Glomerular visceral epithelial cell (primary cell): ENCODE measurements around the gene ADRB1.
A peak's percentile ranks its signal among the peaks of the same experiment; 100 is the strongest.

ENCODE experiments used
- DNase-seq: peaks from one replicate; pipeline ENCODE4 v3.0.0-alpha.2; 2016; ENCODE audit errors: extremely low spot score

ADRB1 gene

DNA sequence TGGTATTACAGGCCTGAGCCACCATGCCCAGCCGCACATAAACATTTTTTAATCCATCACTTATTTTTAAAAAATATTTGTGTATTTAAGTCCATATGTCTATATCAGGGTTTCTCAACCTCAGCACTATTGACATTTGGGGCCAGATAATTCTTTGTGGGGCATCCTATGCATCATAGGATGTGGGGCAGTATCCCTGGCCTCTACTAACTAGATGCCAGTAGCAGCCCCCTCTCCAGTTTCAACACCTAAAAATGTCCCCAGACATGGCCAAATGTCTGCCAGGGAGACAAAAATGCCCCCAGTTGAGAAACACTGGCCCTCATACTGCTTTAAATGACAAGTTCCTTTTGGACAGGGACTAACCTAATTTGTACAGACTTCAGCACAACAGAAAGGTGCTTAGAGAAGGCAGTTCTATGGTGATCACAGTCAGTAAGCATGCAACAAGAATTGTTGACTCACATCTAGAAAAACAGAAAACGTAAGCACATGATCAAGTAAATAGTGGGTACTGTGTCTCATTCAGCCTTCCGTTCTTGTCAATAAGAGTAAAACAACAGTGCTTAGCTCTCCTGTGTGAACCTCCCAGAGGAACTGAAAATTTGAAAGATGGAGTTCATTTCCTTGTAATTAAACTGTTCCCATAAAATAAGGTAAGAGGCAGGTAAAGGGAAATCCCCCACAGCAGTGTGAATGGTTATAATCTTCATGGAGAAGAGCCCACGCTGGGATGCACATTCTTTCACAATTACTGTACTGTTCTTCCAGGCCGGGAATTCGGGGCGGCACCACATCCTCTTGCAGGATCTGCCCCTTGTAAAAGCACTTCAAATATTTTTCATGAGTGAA lies 17.3 kb upstream of the ADRB1 start:
- DNase-seq, result peak; percentile 72

- DNase-seq, result no peak
Measured at GRCh38 chr10:114027041-114027394, 16.6 kb upstream of the ADRB1 start.

DNA sequence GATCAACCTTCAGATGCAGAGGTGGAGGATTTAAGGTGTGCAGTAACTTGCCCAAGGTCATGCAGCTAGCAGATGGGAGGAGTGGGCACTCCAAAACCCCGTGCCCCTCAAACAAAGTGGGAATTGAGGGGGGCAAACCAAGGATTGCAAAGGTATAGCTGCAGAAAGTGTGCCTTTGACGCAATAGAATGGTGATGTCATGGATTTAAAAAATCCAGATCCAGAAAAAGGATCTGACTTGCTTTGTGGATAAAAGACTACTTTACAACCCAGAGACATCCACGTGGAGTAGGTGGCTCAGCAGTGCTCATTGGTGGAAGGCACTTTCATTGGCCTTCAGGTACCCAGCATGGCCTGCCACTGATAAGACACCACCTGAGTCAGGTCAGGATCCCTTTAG lies 15.7 kb upstream of the ADRB1 start:
- no peak for DNase-seq

GRCh38 chr10:114028425-114028824 lies 15.2 kb upstream of the ADRB1 start:
- DNase-seq, result no peak

- no peak for DNase-seq
Measured at GRCh38 chr10:114029655-114030054, 14.0 kb upstream of the ADRB1 start.

- DNase-seq, result no peak
Measured at GRCh38 chr10:114030140-114030539, 13.5 kb upstream of the ADRB1 start.

DNA sequence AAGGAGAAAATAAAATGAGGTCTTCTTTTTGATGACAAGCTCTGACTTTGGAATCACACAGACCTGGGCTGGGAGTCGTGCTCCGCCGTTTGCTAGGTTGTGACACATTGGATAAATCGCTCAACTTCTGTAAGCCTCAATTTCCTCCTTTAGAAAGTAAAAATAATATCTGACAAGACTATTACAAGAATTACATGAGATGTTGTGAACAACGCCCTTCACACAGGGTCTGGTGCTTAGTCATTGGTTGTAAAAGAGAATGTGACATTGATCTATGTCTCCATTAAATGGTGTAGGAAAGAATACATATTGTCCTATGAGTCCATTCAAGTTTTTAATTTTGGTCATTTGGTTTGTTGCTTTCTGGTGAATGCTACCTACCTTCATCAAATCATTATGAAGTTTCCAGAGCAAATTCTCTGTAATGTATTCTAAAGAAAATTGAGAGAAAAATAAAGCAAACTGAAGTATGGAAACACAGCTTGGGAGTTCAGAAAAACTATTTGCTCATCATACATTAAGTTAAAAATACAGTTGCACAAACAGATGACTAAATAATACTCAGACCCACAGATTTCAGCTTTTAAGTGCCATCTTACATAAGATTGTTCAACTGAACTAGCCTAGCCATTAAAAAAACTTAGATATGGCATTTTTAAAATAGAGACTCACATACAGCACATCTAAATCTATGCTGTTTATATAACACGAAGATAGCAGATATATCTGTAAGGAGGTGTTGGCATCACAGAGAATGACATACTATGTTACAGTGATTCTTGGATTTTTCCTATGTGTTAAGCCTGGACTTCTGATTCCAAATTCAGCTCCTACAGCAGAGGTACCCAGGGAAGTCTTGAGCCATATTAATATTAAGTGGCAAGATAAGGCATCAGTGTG lies 12.3 kb upstream of the ADRB1 start:
- DNase-seq, result no peak

DNA sequence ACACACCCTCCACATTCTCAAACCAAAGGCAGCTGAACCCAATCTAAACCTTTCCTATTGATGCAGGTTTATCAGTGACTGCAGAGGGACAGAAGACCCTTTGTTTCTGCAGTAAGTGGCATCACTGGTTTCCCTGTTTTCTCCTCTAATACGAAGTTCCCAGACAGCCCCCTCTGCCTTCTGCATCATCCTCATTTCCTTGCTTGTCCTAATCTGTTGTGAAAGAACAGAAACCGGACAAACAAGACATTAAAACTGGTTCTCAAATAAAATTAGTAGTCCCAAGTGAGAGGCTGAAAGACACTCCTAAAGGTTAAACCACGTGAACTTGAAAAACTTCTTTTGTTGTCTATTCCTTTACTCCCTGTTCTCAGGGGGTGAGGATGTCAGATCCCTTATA lies 10.1 kb upstream of the ADRB1 start:
- DNase-seq, result no peak

DNA sequence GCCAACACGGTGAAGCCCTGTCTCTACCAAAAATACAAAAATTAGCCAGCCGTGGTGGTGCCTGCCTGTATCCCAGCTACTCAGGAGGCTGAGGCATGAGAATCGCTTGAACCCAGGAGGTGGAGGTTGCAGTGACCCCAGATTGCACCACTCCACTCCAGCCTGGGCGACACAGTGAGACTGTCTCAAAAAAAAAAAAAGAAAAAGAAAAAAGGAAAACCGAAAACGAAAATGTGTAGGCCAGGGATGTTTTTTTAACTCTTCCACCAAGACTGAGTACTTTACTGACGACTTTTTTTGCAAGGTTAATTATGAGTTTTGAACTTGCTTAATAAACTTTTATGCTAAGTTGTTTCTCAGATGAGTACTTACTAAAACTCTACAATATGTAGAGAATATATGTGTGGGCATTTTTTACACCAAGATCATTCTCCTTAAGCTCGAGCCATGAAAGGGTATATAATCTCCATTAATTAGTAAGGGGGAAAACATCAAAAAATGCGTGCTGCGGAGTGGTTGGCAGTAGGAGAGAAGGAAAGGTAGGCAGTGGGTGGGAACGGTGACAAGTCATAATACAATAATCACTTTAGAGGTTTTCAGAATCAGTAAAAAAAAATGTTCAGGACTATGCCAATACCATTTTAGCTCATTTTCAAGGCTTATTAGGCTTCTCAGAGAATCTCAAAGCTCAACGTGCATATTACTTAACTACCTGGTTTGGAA lies 8.6 kb upstream of the ADRB1 start:
- no peak for DNase-seq

DNA sequence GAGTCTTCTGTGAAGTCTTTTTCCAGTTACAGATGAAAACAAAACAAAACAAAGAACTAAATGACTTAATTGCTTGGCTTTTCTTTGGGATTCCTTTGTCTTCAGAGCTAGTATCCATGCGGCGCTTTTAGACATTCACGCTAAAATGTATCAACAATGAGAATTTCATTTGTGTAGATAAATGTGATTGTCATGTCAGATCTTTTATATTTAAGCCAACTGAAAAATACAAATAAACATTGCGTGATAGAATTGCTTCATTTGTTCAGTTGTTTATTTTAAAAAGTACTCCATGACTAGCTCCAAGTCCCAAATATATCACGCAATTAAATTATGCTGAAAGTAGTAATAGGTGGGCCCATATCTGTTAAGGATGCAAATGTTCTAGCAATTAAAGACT lies 7.9 kb upstream of the ADRB1 start:
- DNase-seq, result no peak

DNA sequence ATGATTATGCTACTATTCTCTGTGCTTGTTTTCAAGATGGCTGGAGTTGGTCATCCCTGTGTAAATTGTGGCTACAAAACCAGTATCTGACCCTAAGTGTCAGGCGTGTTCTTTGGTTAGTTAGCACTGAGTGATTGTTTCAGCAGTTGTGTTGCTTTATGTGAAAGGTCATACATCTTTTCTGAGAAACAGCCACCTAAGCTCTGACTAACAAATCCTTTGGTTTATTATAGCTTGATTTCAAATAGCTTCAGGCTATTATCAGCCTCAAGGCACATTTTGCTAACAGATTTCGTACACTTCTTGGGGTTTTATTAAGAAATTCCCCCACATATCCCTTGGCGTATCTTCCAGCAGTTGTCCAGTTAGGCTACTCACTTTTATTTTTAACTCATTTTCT lies 4.8 kb upstream of the ADRB1 start:
- no peak for DNase-seq

DNA sequence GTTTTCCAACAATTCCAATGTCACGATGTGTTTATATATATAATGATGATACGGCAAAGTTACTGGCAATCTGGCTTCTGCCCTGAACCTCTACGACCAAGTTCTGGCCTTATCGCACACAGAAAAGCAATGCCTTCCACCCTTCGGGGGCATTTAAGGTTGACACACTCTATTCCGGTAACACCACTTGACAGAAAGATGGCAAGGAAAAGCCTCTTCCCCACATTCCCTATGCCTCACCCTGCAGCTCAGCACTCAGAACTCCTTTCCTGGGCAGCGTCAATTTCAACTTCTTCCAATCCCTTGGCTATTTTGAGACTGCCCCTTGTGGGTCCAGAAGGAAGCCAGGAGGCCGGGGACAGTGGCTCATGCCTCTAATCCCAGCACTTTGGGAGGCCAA lies 2.5 kb upstream of the ADRB1 start:
- no peak for DNase-seq

DNA sequence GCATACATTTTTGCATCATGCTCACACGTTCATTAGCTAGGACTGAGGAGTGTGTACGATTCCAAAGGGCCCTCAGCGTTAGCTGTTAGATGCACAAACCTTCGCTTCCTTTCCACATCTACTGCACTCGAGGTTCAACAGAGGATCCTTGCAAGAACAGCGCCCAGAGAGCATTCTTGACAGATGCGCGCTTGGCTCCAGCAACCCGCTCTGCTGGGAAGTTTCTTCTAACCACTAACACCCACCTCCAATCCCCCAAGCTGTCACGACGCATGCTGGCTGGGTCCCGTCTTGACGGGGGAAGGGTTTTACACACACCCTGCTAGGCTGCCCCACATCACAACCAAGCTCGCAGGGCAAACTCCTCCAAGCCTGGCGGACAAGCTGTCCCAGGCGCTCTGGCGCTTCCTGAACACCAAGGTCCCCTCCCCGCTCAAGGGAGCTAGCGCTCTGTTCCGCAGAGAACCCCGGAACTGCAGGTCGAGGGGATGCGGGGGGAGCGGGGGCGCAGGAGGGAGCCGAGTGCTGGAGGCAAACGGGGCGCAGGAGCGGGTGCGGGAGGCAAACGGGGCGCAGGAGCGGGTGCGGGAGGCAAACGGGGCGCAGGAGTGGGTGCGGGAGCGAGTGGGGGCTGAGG lies 653 bp upstream of the ADRB1 start:
- peak; percentile 12 for DNase-seq

DNA sequence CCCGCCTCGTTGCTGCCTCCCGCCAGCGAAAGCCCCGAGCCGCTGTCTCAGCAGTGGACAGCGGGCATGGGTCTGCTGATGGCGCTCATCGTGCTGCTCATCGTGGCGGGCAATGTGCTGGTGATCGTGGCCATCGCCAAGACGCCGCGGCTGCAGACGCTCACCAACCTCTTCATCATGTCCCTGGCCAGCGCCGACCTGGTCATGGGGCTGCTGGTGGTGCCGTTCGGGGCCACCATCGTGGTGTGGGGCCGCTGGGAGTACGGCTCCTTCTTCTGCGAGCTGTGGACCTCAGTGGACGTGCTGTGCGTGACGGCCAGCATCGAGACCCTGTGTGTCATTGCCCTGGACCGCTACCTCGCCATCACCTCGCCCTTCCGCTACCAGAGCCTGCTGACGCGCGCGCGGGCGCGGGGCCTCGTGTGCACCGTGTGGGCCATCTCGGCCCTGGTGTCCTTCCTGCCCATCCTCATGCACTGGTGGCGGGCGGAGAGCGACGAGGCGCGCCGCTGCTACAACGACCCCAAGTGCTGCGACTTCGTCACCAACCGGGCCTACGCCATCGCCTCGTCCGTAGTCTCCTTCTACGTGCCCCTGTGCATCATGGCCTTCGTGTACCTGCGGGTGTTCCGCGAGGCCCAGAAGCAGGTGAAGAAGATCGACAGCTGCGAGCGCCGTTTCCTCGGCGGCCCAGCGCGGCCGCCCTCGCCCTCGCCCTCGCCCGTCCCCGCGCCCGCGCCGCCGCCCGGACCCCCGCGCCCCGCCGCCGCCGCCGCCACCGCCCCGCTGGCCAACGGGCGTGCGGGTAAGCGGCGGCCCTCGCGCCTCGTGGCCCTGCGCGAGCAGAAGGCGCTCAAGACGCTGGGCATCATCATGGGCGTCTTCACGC lies 825 bp downstream of the ADRB1 start:
- DNase-seq, result no peak

- peak; percentile 33 for DNase-seq
Measured at GRCh38 chr10:114045136-114046086, 1.7 kb downstream of the ADRB1 start.

DNA sequence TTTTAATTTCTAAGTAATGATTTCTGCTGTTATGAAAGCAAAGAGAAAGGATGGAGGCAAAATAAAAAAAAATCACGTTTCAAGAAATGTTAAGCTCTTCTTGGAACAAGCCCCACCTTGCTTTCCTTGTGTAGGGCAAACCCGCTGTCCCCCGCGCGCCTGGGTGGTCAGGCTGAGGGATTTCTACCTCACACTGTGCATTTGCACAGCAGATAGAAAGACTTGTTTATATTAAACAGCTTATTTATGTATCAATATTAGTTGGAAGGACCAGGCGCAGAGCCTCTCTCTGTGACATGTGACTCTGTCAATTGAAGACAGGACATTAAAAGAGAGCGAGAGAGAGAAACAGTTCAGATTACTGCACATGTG lies 2.4 kb downstream of the ADRB1 start:
- no peak for DNase-seq

GRCh38 chr10:114048472-114048871 lies 4.8 kb downstream of the ADRB1 start:
- DNase-seq, result no peak

DNA sequence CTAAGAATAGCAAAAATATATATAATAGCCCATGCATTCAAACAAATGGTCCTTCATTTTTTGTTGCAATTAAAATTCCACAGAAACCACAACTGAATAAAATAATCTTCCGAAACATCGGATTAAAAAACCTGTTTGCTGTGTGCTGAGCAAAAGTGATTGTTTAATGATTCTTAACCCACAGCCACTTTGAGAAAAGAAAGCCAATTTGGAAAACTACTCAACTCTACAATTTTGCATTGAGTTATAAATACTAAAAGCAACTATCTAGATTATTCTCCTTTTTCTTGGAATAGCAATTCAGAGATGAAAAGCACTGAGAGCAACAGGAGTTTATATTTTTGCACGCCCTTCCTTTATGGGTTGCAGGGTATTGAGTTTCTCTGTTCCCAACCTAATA lies 8.0 kb downstream of the ADRB1 start:
- DNase-seq, result no peak

- no peak for DNase-seq
Measured at GRCh38 chr10:114052255-114052654, 8.6 kb downstream of the ADRB1 start.

GRCh38 chr10:114053946-114054345 lies 10.3 kb downstream of the ADRB1 start:
- no peak for DNase-seq
